HCT116 (cell line): ENCODE measurements around the gene AQP12B. TPM values are rescaled to one million over a fixed set of nuclear protein-coding genes. Genes with fewer than 3 reads are reported as not detected.
"Not testable (repeated sequence)": the region's sequence is repeated elsewhere in the genome, so short reads cannot be mapped to it uniquely, and the experiment has no call there.

Source experiments
- ATAC-seq: fragments of 200-7000 bp; cut with Tn5 transposase; 2 replicates; pipeline ENCODE4 v1.9.1; 2020; ENCODE audit warnings: mild to moderate bottlenecking, moderate library complexity
- BruUV-seq: library from RNA; stranded (reverse); fragments of 400-500 nt; replicated peaks from 2 replicates; lab custom pipeline; 2021; lab: Mats Ljungman, UMichigan
- CTCF ChIA-PET: fragments of 300-600 bp; sonication (Branson Sonifier 250); formaldehyde crosslinking; loops from one replicate; lab custom pipeline; 2021; ENCODE audit warnings: antibody characterized with exemption; lab: Charles Lee
- POLR2A ChIA-PET: fragments of 300-600, 350-600 bp; sonication (Branson Sonifier 250); formaldehyde crosslinking; loops from one replicate; lab custom pipeline; 2021; ENCODE audit warnings: antibody characterized with exemption; lab: Charles Lee
- RAD21 ChIA-PET, 2 experiments: fragments of 300-600 bp; sonication (Branson Sonifier 250); formaldehyde crosslinking; loops; one replicate each; lab custom pipeline; 2023; ENCODE audit warnings: low total read pairs in 2 of 2; ENCODE audit not compliant: uncharacterized antibody in 2 of 2, unreplicated experiment in 2 of 2, low non-redundant PET in 1 of 2; lab: Charles Lee
- DNase-seq: peaks from one replicate; pipeline ENCODE4 v3.0.0-alpha.2; 2010; ENCODE audit warnings: low read depth, low spot score
- H2AFZ ChIP-seq: fragments of 200-600 bp; shearing (Covaris generic), sonication (generic); 2 replicates; pipeline ENCODE4 v1.6.1; 2017; ENCODE audit warnings: low read depth, mixed run types, mixed read lengths, antibody characterized with exemption, low read length; ENCODE audit not compliant: poor library complexity, severe bottlenecking
- H3K27ac ChIP-seq: 2 replicates; pipeline ENCODE4 v1.5.1; 2012; ENCODE audit warnings: low read depth, low read length
- H3K27me3 ChIP-seq: fragments of 200-600 bp; sonication (generic); 2 replicates; pipeline ENCODE4 v1.6.1; 2016; ENCODE audit warnings: mixed run types, low read length, mixed read lengths; ENCODE audit not compliant: insufficient read depth
- H3K36me3 ChIP-seq, 2 experiments: fragments of 200-500 bp in 1 of 2; fragments of 200-600 bp in 1 of 2; sonication (Bioruptor generic) in 1 of 2; sonication (generic) in 1 of 2; 2 replicates each; pipeline versions ENCODE4 v1.5.1 to v1.6.1; 2014 to 2016; ENCODE audit warnings: low read length in 2 of 2, inconsistent platforms in 1 of 2, mixed read lengths in 1 of 2, mixed run types in 1 of 2; ENCODE audit not compliant: insufficient read depth in 2 of 2, control insufficient read depth in 1 of 2
- H3K4me1 ChIP-seq, 2 experiments: fragments of 200-600 bp in 1 of 2; sonication (generic) in 1 of 2; 2 replicates each; pipeline versions ENCODE4 v1.5.1 to v1.6.1; 2012 to 2017; ENCODE audit warnings: low read length in 2 of 2, inconsistent platforms in 1 of 2, mild to moderate bottlenecking in 1 of 2, mixed read lengths in 1 of 2, mixed run types in 1 of 2, moderate library complexity in 1 of 2; ENCODE audit not compliant: insufficient read depth in 2 of 2, control insufficient read depth in 1 of 2
- H3K4me2 ChIP-seq: fragments of 200-600 bp; sonication (generic); 2 replicates; pipeline ENCODE4 v1.6.1; 2017; ENCODE audit warnings: mixed run types, low read length, mixed read lengths
- H3K4me3 ChIP-seq, 2 experiments: fragments of 200-600 bp in 1 of 2; sonication (generic) in 1 of 2; replicated peaks in 1 of 2; 2 replicates each; pipeline ENCODE4 v1.5.1; 2011 to 2016; ENCODE audit warnings: low read length in 2 of 2, control low read depth in 1 of 2, low read depth in 1 of 2, mild to moderate bottlenecking in 1 of 2, mixed read lengths in 1 of 2, mixed run types in 1 of 2
- H3K79me2 ChIP-seq: fragments of 200-600 bp; sonication (generic); 2 replicates; pipeline ENCODE4 v1.6.1; 2017; ENCODE audit warnings: mild to moderate bottlenecking, mixed run types, low read length, moderate library complexity, mixed read lengths; ENCODE audit not compliant: insufficient read depth
- H3K9ac ChIP-seq: fragments of 200-600 bp; sonication (generic); 2 replicates; pipeline ENCODE4 v1.6.1; 2016; ENCODE audit warnings: low read length, mixed read lengths
- H3K9me2 ChIP-seq: fragments of 200-600 bp; sonication (generic), shearing (Covaris generic); 2 replicates; pipeline ENCODE4 v1.6.1; 2017; ENCODE audit warnings: mixed run types, mild to moderate bottlenecking, moderate library complexity; ENCODE audit not compliant: insufficient read depth
- H3K9me3 ChIP-seq, 2 experiments: fragments of 200-500 bp in 1 of 2; fragments of 200-600 bp in 1 of 2; sonication (Bioruptor generic) in 1 of 2; sonication (generic) in 1 of 2; 2 replicates each; pipeline ENCODE4 v1.6.1; 2014 to 2017; ENCODE audit warnings: low read length in 2 of 2, mixed read lengths in 2 of 2, inconsistent platforms in 1 of 2, low read depth in 1 of 2, mild to moderate bottlenecking in 1 of 2, mixed run types in 1 of 2, moderate library complexity in 1 of 2; ENCODE audit not compliant: control insufficient read depth in 1 of 2, insufficient read depth in 1 of 2
- H4K20me1 ChIP-seq: fragments of 200-600 bp; sonication (generic), shearing (Covaris generic); 2 replicates; pipeline ENCODE4 v1.6.1; 2017; ENCODE audit warnings: mixed run types, mild to moderate bottlenecking, moderate library complexity; ENCODE audit not compliant: insufficient read depth
- ATF3 ChIP-seq: IDR thresholded peaks from 2 replicates; pipeline ENCODE4 v1.6.1; 2012
- CBX3 ChIP-seq: IDR thresholded peaks from 2 replicates; pipeline ENCODE4 v1.6.1; 2012; ENCODE audit warnings: low read depth
- CEBPB ChIP-seq: IDR thresholded peaks from 2 replicates; pipeline ENCODE4 v1.6.1; 2012; ENCODE audit warnings: low read depth
- EGR1 ChIP-seq: IDR thresholded peaks from 2 replicates; pipeline ENCODE4 v1.6.1; 2012; ENCODE audit warnings: low read depth
- ELF1 ChIP-seq: IDR thresholded peaks from 2 replicates; pipeline ENCODE4 v1.6.1; 2012; ENCODE audit warnings: low read depth, borderline replicate concordance
- EZH2 ChIP-seq: fragments of 200-600 bp; sonication (generic); IDR thresholded peaks from 2 replicates; pipeline ENCODE4 v1.6.1; 2017; ENCODE audit warnings: antibody characterized with exemption, mixed run types
- EZH2phosphoT487 ChIP-seq: fragments of 200-600 bp; IDR thresholded peaks from 2 replicates; pipeline ENCODE4 v1.6.1; 2018; ENCODE audit warnings: antibody characterized with exemption, borderline replicate concordance
- FOSL1 ChIP-seq: IDR thresholded peaks from 2 replicates; pipeline ENCODE4 v1.6.1; 2012; ENCODE audit warnings: low read depth
- JUND ChIP-seq: IDR thresholded peaks from 2 replicates; pipeline ENCODE4 v1.6.1; 2012
- RAD21 ChIP-seq: IDR thresholded peaks from 2 replicates; pipeline ENCODE4 v1.6.1; 2012; ENCODE audit warnings: low read depth, mild to moderate bottlenecking
- SIN3A ChIP-seq: IDR thresholded peaks from 2 replicates; pipeline ENCODE4 v1.6.1; 2012; ENCODE audit warnings: low read depth
- SP1 ChIP-seq: IDR thresholded peaks from 2 replicates; pipeline ENCODE4 v1.6.1; 2012; ENCODE audit warnings: low read depth
- TCF7L2 ChIP-seq: IDR thresholded peaks from 2 replicates; pipeline ENCODE4 v1.7.0; 2011; ENCODE audit warnings: borderline replicate concordance, inconsistent platforms; ENCODE audit not compliant: insufficient read depth, insufficient read length; ENCODE audit errors: extremely low read depth
- YY1 ChIP-seq: IDR thresholded peaks from 2 replicates; pipeline ENCODE4 v1.6.1; 2011; ENCODE audit warnings: low read length, low read depth, moderate library complexity, mild to moderate bottlenecking; ENCODE audit not compliant: insufficient replicate concordance; ENCODE audit errors: extremely low read depth
- ZFX ChIP-seq: fragments of 450-650 bp; IDR thresholded peaks from 2 replicates; pipeline ENCODE4 v1.6.1; 2017
- intact Hi-C: fragments of 100-400 bp; cut with micrococcal nuclease; formaldehyde crosslinking; loops from 2 replicates; pipeline ENCODE4 v1.10.0; 2022
- total RNA-seq: library from RNA; stranded (reverse); gene quantifications from one replicate; pipeline ENCODE4 v1.2.1, GENCODE V29; 2021; ENCODE audit not compliant: unreplicated experiment
- TF ChIP-seq, protein P1 (sequence below): IDR thresholded peaks from 2 replicates; pipeline ENCODE4 v1.6.1; 2011; ENCODE audit warnings: mild to moderate bottlenecking, low read length, moderate library complexity; ENCODE audit not compliant: insufficient replicate concordance; ENCODE audit errors: extremely low read depth

The AQP12B gene
- total RNA-seq, 1 experiment from 2014 or later = not detected

DNA sequence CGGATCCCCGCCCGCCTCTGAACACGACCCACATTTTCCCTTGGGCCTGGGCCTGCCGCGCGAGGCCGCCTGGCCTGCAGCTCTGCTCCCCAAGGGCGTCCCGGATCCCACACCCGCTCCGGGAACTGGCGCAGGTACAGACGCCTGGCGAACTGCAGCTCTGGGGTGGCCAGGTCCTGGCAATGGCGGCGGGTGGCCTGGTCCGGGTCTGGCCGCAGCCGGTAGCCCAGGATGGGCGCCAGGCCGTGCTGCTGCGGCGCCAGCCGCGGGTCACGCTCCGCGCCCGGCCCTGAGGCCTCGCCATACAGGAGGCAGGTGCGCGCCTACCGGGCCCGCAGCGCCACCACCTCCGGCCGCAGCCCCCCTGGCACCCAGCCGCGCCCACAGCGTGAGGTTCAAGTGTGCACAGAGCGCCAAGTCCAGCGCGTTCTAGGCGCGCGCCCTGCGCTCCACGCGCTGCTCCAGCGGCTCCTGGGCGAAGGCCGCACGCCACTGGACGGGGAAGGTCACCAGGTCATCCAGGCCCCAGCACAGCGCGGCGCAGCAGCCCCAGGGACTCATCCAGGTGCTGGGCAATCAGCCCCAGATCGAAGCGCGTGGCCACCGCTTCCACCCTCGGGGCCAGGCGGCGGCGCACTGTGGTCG is 18.5 kb upstream of the AQP12B start:
- no peak overlapping the region for H2AFZ ChIP-seq
- no peak overlapping the region for H3K27ac ChIP-seq
- H4K20me1 ChIP-seq = no peaks in the 10 kb centered on the region
- no peak overlapping the region for H3K4me2 ChIP-seq
- H3K36me3 ChIP-seq = no peaks in the 10 kb centered on the region
- ATAC-seq (no peak), DNase-seq (no peak)
- H3K27me3 ChIP-seq = no peaks in the 10 kb centered on the region
- ChIA-PET CTCF (no interaction called here), RAD21 (no interaction called here), POLR2A (no interaction called here)
- H3K9ac ChIP-seq = no peak overlapping the region
- H3K4me1 ChIP-seq = no peaks in the 10 kb centered on the region
- no peaks in the 10 kb centered on the region for H3K79me2 ChIP-seq
- intact Hi-C loops = no loop called here
- no TSS peak for BruUV-seq
- H3K9me3 ChIP-seq = no peaks in the 10 kb centered on the region
- H3K4me3 ChIP-seq = no peak overlapping the region
- TF ChIP-seq RAD21 (no peak), ZFX (no peak), CEBPB (no peak), EZH2phosphoT487 (no peak), TCF7L2 (no peak), YY1 (no peak), ELF1 (no peak), ATF3 (no peak), SIN3A (no peak), CBX3 (no peak), JUND (no peak), EGR1 (no peak), EZH2 (no peak), FOSL1 (no peak), SP1 (no peak)
- TF ChIP-seq, protein P1, sequence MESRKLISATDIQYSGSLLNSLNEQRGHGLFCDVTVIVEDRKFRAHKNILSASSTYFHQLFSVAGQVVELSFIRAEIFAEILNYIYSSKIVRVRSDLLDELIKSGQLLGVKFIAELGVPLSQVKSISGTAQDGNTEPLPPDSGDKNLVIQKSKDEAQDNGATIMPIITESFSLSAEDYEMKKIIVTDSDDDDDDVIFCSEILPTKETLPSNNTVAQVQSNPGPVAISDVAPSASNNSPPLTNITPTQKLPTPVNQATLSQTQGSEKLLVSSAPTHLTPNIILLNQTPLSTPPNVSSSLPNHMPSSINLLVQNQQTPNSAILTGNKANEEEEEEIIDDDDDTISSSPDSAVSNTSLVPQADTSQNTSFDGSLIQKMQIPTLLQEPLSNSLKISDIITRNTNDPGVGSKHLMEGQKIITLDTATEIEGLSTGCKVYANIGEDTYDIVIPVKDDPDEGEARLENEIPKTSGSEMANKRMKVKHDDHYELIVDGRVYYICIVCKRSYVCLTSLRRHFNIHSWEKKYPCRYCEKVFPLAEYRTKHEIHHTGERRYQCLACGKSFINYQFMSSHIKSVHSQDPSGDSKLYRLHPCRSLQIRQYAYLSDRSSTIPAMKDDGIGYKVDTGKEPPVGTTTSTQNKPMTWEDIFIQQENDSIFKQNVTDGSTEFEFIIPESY = no peak
- H3K9me2 ChIP-seq = no peaks in the 10 kb centered on the region

GRCh38 chr2:240700616-240701015 is 17.9 kb upstream of the AQP12B start:
- H3K79me2 ChIP-seq, ATAC-seq, H2AFZ ChIP-seq, DNase-seq, H3K36me3 ChIP-seq, H3K27me3 ChIP-seq, H3K4me2 ChIP-seq, CTCF ChIA-PET, H4K20me1 ChIP-seq, H3K4me1 ChIP-seq, POLR2A ChIA-PET, BruUV-seq, intact Hi-C loops, H3K9me3 ChIP-seq, H3K4me3 ChIP-seq, H3K9me2 ChIP-seq, H3K9ac ChIP-seq, RAD21 ChIA-PET, H3K27ac ChIP-seq: not testable (repeated sequence)
